Spleen (tissue), 11 donors: ENCODE results near the gene MED1. TPM values are rescaled to one million over a fixed set of nuclear protein-coding genes. Genes with fewer than 3 reads are reported as not detected.

Experiments used
- DNase-seq: peaks from one replicate; pipeline ENCODE4 v3.0.0-alpha.2; 2020
- H3K27ac ChIP-seq, 8 donors: fragments of 200-600 bp; sonication (generic) in 7 of 8; 1 replicate in 4 of 8; 2 replicates in 4 of 8; pipeline versions ENCODE4 v1.5.0 to v1.8.0; 2016 to 2021; ENCODE audit warnings: inconsistent platforms in 4 of 8, mild to moderate bottlenecking in 4 of 8, moderate library complexity in 1 of 8
- H3K27me3 ChIP-seq, 7 donors: fragments of 200-600 bp; sonication (generic) in 6 of 7; replicated peaks in 1 of 7; 1 replicate in 4 of 7; 2 replicates in 3 of 7; pipeline versions ENCODE4 v1.5.0 to v1.8.0; 2016 to 2021; ENCODE audit warnings: inconsistent platforms in 3 of 7, mild to moderate bottlenecking in 1 of 7
- H3K36me3 ChIP-seq, 6 donors: fragments of 200-600 bp; sonication (generic) in 5 of 6; 1 replicate in 4 of 6; 2 replicates in 2 of 6; pipeline versions ENCODE4 v1.5.0 to v1.8.0; 2016 to 2021; ENCODE audit warnings: inconsistent platforms in 2 of 6
- H3K4me1 ChIP-seq, 6 donors: fragments of 200-600 bp; sonication (generic) in 5 of 6; 1 replicate in 3 of 6; 2 replicates in 3 of 6; pipeline versions ENCODE4 v1.5.0 to v1.8.0; 2016 to 2021; ENCODE audit warnings: inconsistent platforms in 3 of 6
- H3K4me3 ChIP-seq, 8 donors: fragments of 200-600 bp; sonication (generic) in 7 of 8; 1 replicate in 4 of 8; 2 replicates in 4 of 8; pipeline versions ENCODE4 v1.5.0 to v1.8.0; 2016 to 2021; ENCODE audit warnings: inconsistent platforms in 4 of 8, mild to moderate bottlenecking in 4 of 8, moderate library complexity in 2 of 8
- H3K9me3 ChIP-seq, 8 donors: fragments of 200-600 bp; sonication (generic) in 7 of 8; 1 replicate in 4 of 8; 2 replicates in 4 of 8; pipeline versions ENCODE4 v1.5.0 to v1.8.0; 2016 to 2021; ENCODE audit warnings: inconsistent platforms in 4 of 8
- POLR2A ChIP-seq, 3 donors: fragments of 450-650 bp; IDR thresholded peaks; one replicate each; pipeline ENCODE4 v1.5.1; 2017; ENCODE audit warnings: antibody characterized with exemption in 3 of 3, mild to moderate bottlenecking in 1 of 3
- POLR2AphosphoS5 ChIP-seq, 3 donors: sonication (generic); formaldehyde crosslinking; IDR thresholded peaks; one replicate each; pipeline ENCODE4 v1.5.1; 2017; ENCODE audit warnings: antibody characterized with exemption in 3 of 3
- WGBS, 5 donors: extraction: QIAGEN DNeasy Blood & Tissue Kit in 3 of 5; methylation state at CpG; one replicate each; pipeline versions ENCODE4 v1.1.5 to v1.1.7; 2013 to 2018; 5-methylcytosine and 5-hydroxymethylcytosine counted together
- intact Hi-C: fragments of 100-400 bp; cut with DNase I; formaldehyde crosslinking; loops from one replicate; pipeline ENCODE4 v1.15.0; 2023; ENCODE audit warnings: low total_unique reads
- polyA plus RNA-seq, 3 donors: library from polyadenylated mRNA; stranded (reverse); fragments of 200-250 nt; gene quantifications; one replicate each; pipeline ENCODE4 v1.2.1, GENCODE V29; 2013
- total RNA-seq, 7 donors: library from RNA; depleted of rRNA in 3 of 7; stranded (reverse); fragments of >200 nt in 3 of 7; fragmentation: NEBNext Ultra II Directional in 4 of 7; extraction: Animal tissue kit (Norgen Biotek cat#: 25700) in 4 of 7; gene quantifications; one replicate each; pipeline versions ENCODE4 v1.1.0 to v1.2.1, GENCODE V29; 2016 to 2021
- TF ChIP-seq, protein P1 (sequence below), 11 experiments: fragments of 200-600 bp in 7 of 11; fragments of 450-650 bp in 4 of 11; sonication (generic) in 4 of 11; IDR thresholded peaks in 8 of 11; conservative IDR thresholded peaks in 3 of 11; 1 replicate in 7 of 11; 2 replicates in 4 of 11; pipeline versions ENCODE4 v1.4.0 to v1.8.0; 2016 to 2021; ENCODE audit warnings: antibody characterized with exemption in 11 of 11, inconsistent platforms in 4 of 11, mild to moderate bottlenecking in 1 of 11
- donor health status: healthy with polysubstance abuse.
- donor health status: DM: no; HTN: no; CAD: no; lungs with moderate emphysema.
- donor health status: DM: no; HTN: no; CAD: no.
- donor health status: Bipolar disorder and iron deficiency.
- donor health status: healthy.
- donor health status: DM: no; HTN: no; CAD: no.
- donor health status: DM: yes; HTN: yes; CAD: no.

The MED1 gene
- total and polyA plus RNA-seq, 10 donors, result 4.4 to 43.9 (median 35.3) TPM

DNA sequence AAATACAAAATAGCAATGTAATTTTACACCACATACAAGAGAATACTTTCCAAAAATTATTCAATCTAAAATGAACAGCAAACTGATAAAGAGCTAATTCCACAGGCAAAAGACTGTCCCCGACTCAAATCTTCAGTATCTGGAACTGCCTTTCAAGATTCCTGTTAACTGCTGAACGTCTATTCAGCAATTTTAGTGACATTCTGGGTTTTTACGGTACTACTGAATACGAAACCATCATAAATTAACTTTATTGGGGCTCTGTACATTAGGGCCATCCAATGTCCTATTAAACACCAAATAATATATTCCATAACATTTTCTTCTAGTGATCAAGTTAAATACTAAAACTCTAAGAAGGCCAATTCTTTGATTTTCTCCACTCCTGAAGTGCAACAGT is 51.3 kb downstream of the MED1 start:
- DNase-seq, result no peak
- no peaks in the 10 kb centered on the region for H3K27me3 ChIP-seq
- 61 to 76% (median 68%) methylated on average over 4 of the region's 4 CpGs for WGBS, 5 donors
- TF ChIP-seq, protein P1, sequence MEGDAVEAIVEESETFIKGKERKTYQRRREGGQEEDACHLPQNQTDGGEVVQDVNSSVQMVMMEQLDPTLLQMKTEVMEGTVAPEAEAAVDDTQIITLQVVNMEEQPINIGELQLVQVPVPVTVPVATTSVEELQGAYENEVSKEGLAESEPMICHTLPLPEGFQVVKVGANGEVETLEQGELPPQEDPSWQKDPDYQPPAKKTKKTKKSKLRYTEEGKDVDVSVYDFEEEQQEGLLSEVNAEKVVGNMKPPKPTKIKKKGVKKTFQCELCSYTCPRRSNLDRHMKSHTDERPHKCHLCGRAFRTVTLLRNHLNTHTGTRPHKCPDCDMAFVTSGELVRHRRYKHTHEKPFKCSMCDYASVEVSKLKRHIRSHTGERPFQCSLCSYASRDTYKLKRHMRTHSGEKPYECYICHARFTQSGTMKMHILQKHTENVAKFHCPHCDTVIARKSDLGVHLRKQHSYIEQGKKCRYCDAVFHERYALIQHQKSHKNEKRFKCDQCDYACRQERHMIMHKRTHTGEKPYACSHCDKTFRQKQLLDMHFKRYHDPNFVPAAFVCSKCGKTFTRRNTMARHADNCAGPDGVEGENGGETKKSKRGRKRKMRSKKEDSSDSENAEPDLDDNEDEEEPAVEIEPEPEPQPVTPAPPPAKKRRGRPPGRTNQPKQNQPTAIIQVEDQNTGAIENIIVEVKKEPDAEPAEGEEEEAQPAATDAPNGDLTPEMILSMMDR (IDR thresholded peaks at IDR 0.05 in 8 of 11, conservative IDR thresholded peaks at IDR 0.05 in 3 of 11), result no peak
- TF ChIP-seq POLR2AphosphoS5 (IDR thresholded peaks at IDR 0.05) (no peak), POLR2A (IDR thresholded peaks at IDR 0.05) (no peak)
- H3K4me3 ChIP-seq, result peak overlapping the region in 2 of 8 donors; percentile 99
- intact Hi-C loops, result loop anchor here (10.0 kb wide), 1 partner anchor 115 kb away; no protein-coding TSS in a partner anchor
- H3K36me3 ChIP-seq, result no peaks in the 10 kb centered on the region
- peaks cover 20 to 57% (median 33%) of the 10 kb centered on the region in 6 donors for H3K4me1 ChIP-seq
- H3K9me3 ChIP-seq, result no peaks in the 10 kb centered on the region
- no peak overlapping the region for H3K27ac ChIP-seq

DNA sequence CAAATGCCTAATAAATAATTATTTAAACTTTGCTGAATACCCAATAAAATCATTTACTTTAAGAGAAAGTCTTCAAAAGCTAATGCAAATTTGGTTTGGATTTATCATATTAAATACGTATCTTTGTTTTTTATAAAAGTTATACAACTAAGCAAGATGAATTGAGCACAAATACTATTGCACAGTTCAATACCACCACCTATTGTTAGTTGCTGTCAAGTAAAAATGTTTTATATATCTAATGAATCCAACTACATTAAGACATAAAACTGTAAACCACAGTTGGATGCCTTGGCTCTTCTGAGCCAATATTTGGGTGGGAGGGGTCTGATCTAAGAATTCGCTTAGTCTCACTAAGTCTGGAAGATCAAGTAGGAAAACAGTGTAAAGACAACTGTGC is 57.3 kb downstream of the MED1 start:
- WGBS, 5 donors, result 59 to 84% (median 73%) methylated on average over 2 of the region's 2 CpGs

GRCh38 chr17:39391448-39391847 is 59.6 kb downstream of the MED1 start:
- no peak overlapping the region for H3K27ac ChIP-seq
- H3K36me3 ChIP-seq, result peaks cover 0 to 32% (median 5%) of the 10 kb centered on the region in 6 donors
- no peaks in the 10 kb centered on the region for H3K9me3 ChIP-seq
- H3K4me1 ChIP-seq, result peaks cover 0 to 39% (median 0%) of the 10 kb centered on the region in 6 donors
- intact Hi-C loops, result loop anchor here (10.0 kb wide), 1 partner anchor 107 kb away; no protein-coding TSS in a partner anchor
- TF ChIP-seq POLR2A (IDR thresholded peaks at IDR 0.05) (no peak), POLR2AphosphoS5 (IDR thresholded peaks at IDR 0.05) (no peak)
- TF ChIP-seq, protein P1 (IDR thresholded peaks at IDR 0.05 in 8 of 11, conservative IDR thresholded peaks at IDR 0.05 in 3 of 11), result no peak
- no peak overlapping the region for H3K4me3 ChIP-seq
- 89 to 94% (median 93%) methylated on average over 5 of the region's 5 CpGs for WGBS, 5 donors
- DNase-seq, result no peak
- H3K27me3 ChIP-seq, result no peaks in the 10 kb centered on the region

More for the DNA sequence above, 57.3 kb downstream of the MED1 start:
- H3K27ac ChIP-seq, result no peak overlapping the region
- no peak overlapping the region for H3K4me3 ChIP-seq
- no peaks in the 10 kb centered on the region for H3K27me3 ChIP-seq
- peaks cover 0 to 9% (median 0%) of the 10 kb centered on the region in 6 donors for H3K36me3 ChIP-seq
- H3K4me1 ChIP-seq, result peaks cover 0 to 60% (median 6%) of the 10 kb centered on the region in 6 donors
- DNase-seq, result no peak
- TF ChIP-seq, protein P1 (IDR thresholded peaks at IDR 0.05 in 8 of 11, conservative IDR thresholded peaks at IDR 0.05 in 3 of 11), result peak in 1 of 11 experiments; percentile 5
- no peak for TF ChIP-seq POLR2AphosphoS5 (IDR thresholded peaks at IDR 0.05)
- no peaks in the 10 kb centered on the region for H3K9me3 ChIP-seq
- intact Hi-C loops, result loop anchor here (10.0 kb wide), 1 partner anchor 109 kb away; no protein-coding TSS in a partner anchor

DNA sequence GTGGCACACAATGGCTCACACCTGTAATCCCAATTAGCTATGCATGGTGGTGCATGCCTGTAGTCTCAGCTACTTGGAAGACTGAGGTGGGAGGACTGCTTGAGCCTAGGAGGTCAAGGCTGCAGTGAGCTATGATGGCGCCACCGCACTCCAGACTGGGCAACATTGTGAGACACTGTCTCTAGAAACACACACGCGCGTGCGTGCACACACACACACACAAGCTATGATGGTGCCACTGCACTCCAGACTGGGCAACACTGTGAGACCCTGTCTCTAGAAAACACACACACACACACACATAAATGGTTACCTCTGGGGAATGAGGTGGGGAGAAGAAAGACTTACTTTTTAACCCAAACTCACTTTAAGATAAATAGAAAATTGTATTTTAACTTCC is 66.0 kb downstream of the MED1 start:
- no peak for TF ChIP-seq POLR2A (IDR thresholded peaks at IDR 0.05)
- TF ChIP-seq, protein P1 (IDR thresholded peaks at IDR 0.05 in 8 of 11, conservative IDR thresholded peaks at IDR 0.05 in 3 of 11), result no peak
- TF ChIP-seq POLR2AphosphoS5 (IDR thresholded peaks at IDR 0.05), result no peak
- H3K36me3 ChIP-seq, result peaks cover 0 to 32% (median 5%) of the 10 kb centered on the region in 6 donors
- no peak overlapping the region for H3K27ac ChIP-seq
- WGBS, 5 donors, result 93 to 99% (median 98%) methylated on average over 6 of the region's 6 CpGs
- no peaks in the 10 kb centered on the region for H3K27me3 ChIP-seq
- peaks cover 0 to 24% (median 2%) of the 10 kb centered on the region in 6 donors for H3K4me1 ChIP-seq
- H3K4me3 ChIP-seq, result no peak overlapping the region
- no peak for DNase-seq
- intact Hi-C loops, result no loop called here
- no peaks in the 10 kb centered on the region for H3K9me3 ChIP-seq
